ENCODE measurements around the gene GNG12. TPM values are rescaled to one million over a fixed set of nuclear protein-coding genes. Genes with fewer than 3 reads are reported as not detected.

The GNG12 gene
- total and polyA plus RNA-seq, 9 of the 15 experiments (the other 6 are each of a cell fraction or from before 2014, with no cell fraction given), result 2.6 to 6.0 (median 4.1) TPM

DNA sequence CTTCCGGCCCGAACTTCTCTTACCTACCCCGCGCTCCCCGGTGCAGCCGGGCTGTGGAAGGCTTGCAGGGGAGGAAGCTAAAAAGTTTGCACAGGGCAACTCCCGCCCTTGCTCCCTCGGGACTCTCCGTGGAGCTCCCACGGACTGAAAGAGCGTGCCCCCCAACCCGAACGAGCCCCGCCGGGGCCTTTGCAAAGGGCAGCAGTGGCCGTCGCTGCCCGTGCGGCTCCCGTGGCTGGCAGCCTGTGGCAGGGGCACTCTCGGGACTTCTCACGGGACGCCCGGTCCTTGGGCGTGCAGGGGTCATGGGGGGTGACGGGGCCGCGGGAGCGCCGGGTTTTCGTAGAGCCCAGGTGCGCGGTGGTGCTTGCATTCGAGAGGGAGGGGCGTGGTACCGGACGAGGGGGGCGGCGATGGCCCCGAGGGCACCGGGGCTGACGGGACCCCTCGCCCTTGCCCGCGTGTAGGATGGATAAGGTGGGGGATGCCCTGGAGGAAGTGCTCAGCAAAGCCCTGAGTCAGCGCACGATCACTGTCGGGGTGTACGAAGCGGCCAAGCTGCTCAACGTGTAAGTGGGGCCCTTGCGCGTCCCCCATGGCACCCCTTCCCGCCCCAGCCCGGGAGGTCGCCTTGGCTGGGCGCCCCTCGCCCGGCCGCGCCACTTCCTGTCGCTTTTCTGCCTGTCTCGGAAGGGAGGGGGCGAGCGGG lies 147.6 kb downstream of the GNG12 start (continued):
- TF ChIP-seq, protein P1, sequence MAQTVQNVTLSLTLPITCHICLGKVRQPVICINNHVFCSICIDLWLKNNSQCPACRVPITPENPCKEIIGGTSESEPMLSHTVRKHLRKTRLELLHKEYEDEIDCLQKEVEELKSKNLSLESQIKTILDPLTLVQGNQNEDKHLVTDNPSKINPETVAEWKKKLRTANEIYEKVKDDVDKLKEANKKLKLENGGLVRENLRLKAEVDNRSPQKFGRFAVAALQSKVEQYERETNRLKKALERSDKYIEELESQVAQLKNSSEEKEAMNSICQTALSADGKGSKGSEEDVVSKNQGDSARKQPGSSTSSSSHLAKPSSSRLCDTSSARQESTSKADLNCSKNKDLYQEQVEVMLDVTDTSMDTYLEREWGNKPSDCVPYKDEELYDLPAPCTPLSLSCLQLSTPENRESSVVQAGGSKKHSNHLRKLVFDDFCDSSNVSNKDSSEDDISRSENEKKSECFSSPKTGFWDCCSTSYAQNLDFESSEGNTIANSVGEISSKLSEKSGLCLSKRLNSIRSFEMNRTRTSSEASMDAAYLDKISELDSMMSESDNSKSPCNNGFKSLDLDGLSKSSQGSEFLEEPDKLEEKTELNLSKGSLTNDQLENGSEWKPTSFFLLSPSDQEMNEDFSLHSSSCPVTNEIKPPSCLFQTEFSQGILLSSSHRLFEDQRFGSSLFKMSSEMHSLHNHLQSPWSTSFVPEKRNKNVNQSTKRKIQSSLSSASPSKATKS (CRISPR knock-in tag; IDR thresholded peaks at IDR 0.05), result no peak
- no peak for TF ChIP-seq ZNF778 (CRISPR knock-in tag; IDR thresholded peaks at IDR 0.05)
- TF ChIP-seq HDAC6 (IDR thresholded peaks at IDR 0.05; ENCODE audit: low read depth, low read length), result no peak
- TF ChIP-seq SMAD2 (IDR thresholded peaks at IDR 0.05; ENCODE audit: low read depth, low read length), result no peak
- no peak for TF ChIP-seq ZNF589 (CRISPR knock-in tag; IDR thresholded peaks at IDR 0.05; ENCODE audit: low read depth)
- TF ChIP-seq, protein P2, sequence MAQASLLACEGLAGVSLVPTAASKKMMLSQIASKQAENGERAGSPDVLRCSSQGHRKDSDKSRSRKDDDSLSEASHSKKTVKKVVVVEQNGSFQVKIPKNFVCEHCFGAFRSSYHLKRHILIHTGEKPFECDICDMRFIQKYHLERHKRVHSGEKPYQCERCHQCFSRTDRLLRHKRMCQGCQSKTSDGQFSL (CRISPR knock-in tag; IDR thresholded peaks at IDR 0.05), result peak; percentile 66; the same call in 1 of the 2 replicates
- TF ChIP-seq, protein P2 (tag; IDR thresholded peaks at IDR 0.05), result no peak
- no peak for TF ChIP-seq DPF2 (IDR thresholded peaks at IDR 0.05)
- no peak for TF ChIP-seq KDM2B (CRISPR knock-in tag; IDR thresholded peaks at IDR 0.05)
- no peak for TF ChIP-seq JUND (IDR thresholded peaks at IDR 0.05; ENCODE audit: borderline replicate concordance, low read depth, low read length)
- TF ChIP-seq JUND (tag; IDR thresholded peaks at IDR 0.05; ENCODE audit: borderline replicate concordance, low read depth, low read length), result no peak
- TF ChIP-seq PRMT5 (CRISPR knock-in tag; IDR thresholded peaks at IDR 0.05), result no peak
- TF ChIP-seq, protein P3, sequence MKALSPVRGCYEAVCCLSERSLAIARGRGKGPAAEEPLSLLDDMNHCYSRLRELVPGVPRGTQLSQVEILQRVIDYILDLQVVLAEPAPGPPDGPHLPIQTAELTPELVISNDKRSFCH (CRISPR knock-in tag; IDR thresholded peaks at IDR 0.05), result no peak
- TF ChIP-seq, protein P3 (tag; IDR thresholded peaks at IDR 0.05), result no peak
- TF ChIP-seq, protein P4, sequence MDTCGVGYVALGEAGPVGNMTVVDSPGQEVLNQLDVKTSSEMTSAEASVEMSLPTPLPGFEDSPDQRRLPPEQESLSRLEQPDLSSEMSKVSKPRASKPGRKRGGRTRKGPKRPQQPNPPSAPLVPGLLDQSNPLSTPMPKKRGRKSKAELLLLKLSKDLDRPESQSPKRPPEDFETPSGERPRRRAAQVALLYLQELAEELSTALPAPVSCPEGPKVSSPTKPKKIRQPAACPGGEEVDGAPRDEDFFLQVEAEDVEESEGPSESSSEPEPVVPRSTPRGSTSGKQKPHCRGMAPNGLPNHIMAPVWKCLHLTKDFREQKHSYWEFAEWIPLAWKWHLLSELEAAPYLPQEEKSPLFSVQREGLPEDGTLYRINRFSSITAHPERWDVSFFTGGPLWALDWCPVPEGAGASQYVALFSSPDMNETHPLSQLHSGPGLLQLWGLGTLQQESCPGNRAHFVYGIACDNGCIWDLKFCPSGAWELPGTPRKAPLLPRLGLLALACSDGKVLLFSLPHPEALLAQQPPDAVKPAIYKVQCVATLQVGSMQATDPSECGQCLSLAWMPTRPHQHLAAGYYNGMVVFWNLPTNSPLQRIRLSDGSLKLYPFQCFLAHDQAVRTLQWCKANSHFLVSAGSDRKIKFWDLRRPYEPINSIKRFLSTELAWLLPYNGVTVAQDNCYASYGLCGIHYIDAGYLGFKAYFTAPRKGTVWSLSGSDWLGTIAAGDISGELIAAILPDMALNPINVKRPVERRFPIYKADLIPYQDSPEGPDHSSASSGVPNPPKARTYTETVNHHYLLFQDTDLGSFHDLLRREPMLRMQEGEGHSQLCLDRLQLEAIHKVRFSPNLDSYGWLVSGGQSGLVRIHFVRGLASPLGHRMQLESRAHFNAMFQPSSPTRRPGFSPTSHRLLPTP (IDR thresholded peaks at IDR 0.05; ENCODE audit: borderline replicate concordance, extremely low read depth, insufficient read length), result no peak
- no peak; the same call in none of the 2 replicates for TF ChIP-seq KAT7 (CRISPR knock-in tag; IDR thresholded peaks at IDR 0.05; ENCODE audit: borderline replicate concordance)
- TF ChIP-seq FOXM1 (IDR thresholded peaks at IDR 0.05; ENCODE audit: low read depth), result no peak
- TF ChIP-seq FOXM1 (CRISPR knock-in tag; IDR thresholded peaks at IDR 0.05; ENCODE audit: low read depth), result 0 out of 2 replicates have a peak, but pooled peaks have one; percentile 21

Data from K562 (cell line).